H54 (cell line): ENCODE data around the gene SDS.
"Not testable (repeated sequence)": the region's sequence is repeated elsewhere in the genome, so short reads cannot be mapped to it uniquely, and the experiment has no call there.

ENCODE experiments used
- DNase-seq: peaks from one replicate; pipeline ENCODE4 v3.0.0; 2011; ENCODE audit warnings: low spot score, mixed read lengths; ENCODE audit not compliant: insufficient read length
- FAIRE-seq: peaks from 3 replicates; lab custom pipeline; 2011; peaks lifted over from hg19 to GRCh38; lab: Jason Lieb, UNC
- POLR2A ChIP-seq: IDR thresholded peaks from 2 replicates; pipeline ENCODE4 v1.6.1; 2011; ENCODE audit warnings: low read depth, mild to moderate bottlenecking, low read length

Gene SDS

DNA sequence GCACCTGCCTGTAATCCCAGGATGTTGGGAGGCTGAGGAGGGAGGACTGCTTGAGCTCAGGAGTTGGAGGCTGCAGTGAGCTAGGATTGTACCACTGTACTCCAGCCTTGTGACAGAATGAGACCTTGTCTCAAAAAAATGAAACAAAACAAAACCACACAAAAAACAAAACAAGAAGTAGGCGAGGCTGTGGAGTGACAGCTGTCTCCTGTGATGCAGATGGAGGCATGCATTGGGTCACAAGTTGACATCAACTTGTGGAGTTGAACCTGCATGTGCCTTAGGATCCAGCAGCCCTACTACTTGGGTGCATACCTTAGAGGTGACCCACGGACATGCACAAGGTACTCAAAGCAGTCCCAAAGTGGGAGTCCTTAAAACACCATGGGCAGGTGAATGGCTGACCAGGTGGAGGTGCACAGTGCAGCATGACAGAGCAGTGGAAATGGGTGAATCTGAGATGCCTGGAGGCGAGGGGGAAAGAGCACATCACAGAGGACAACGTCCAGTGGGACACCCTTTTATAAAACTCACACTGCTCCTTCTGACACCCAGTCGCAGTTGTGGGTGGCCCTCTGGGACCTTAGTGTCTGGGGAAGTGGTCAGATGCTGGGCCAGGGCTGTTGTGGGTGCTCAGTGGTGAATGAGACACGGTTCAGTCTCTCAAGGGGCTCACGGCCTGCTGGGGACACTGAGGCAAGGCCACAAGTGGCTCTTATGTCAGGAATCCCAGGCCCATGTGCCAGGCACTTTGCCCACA lies 32.6 kb downstream of the SDS start:
- DNase-seq: no peak
- FAIRE-seq: no peak
- TF ChIP-seq POLR2A: no peak

DNA sequence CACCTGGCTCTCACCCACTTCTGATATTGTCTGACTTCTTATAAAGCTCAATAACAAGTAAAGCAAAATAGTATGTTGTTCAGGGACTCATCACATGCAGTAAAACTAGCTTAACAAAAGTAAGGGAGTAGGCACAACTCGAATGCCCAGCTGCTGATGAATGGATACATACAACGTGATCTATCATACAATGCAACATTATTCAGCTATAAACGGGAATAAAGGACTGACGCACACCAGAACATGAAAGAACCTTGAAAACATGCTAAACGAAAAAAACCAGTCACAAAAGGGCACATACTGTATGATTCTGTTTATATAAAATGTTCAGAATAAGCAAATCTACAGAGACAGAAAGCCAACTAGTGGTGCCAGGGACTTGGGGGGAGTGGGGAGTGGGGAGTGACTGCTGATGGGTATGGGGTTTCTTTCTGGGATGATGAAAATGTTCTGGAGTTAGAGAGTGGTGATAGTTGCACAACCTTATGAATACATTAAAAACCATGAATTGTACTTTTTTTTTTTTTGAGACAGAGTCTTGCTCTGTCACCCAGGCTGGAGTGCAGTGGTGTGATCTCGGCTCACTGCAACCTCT lies 34.2 kb downstream of the SDS start:
- TF ChIP-seq POLR2A: no peak
- FAIRE-seq: no peak
- no peak for DNase-seq

GRCh38 chr12:113368331-113368730 lies 35.4 kb downstream of the SDS start:
- FAIRE-seq (no peak), DNase-seq (no peak)
- no peak for TF ChIP-seq POLR2A

- DNase-seq: no peak
- TF ChIP-seq POLR2A: no peak
- FAIRE-seq: no peak
Measured at GRCh38 chr12:113366827-113367226, 36.9 kb downstream of the SDS start.

- DNase-seq: no peak
- no peak for FAIRE-seq
- TF ChIP-seq POLR2A: no peak
Measured at GRCh38 chr12:113365639-113366395, 37.9 kb downstream of the SDS start.

DNA sequence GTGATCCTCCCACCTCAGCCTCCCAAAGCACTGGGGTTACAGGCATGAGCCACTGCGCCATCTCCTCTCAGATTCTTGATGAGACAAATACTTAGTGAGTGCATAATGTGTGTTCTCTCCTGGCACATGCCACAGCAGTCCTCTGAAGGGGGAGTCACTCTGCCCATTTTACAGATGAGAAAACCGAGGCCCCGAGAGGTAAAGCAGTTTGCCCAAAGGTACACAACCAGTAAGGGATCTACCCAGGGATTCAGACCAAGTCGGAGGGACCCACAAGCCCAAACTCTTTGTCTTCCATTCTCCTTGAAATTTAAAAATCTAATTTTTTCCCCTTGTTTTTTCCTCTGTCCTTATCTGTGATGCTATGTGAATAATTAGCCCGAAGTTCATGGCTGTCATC lies 39.0 kb downstream of the SDS start:
- no peak for TF ChIP-seq POLR2A

DNA sequence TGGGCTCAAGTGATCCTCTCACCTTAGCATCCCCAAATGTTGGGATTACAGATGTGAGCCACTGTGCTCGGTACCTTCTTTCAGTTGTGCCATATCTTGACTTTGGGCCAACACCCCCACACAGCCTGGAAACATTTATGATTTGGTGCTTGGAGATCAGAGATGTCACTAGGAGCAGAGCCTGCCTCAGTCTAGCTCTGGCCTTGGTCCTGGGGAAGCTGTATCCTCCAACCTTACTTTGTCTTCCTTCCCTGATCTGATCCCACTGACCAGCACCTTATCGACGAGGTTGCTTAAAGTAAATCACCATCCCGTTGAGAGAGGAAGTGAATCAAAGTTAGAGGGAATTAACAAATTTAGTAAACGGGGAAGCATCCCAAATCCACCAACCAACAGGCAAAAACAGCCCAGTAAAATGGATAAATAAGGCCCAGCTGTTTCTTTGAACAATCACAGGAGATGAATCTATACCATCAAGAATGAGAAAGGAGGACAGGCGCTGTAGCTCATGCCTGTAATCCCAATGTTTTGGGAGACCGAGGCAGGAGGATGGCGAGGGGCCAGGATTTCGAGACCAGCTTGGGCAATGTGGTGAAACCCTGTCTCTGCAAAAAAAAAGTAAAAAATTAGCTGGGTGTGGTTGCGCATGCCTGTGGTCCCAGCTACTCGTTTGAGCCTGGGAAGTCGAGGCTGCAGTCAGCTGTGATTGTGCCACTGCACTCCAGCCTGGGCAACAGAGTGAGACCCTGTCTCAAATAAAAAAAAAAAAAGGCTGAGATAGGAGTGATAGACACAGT lies 41.9 kb downstream of the SDS start:
- DNase-seq (no peak), FAIRE-seq (no peak)
- TF ChIP-seq POLR2A: no peak

More for the DNA sequence above, 39.0 kb downstream of the SDS start:
- DNase-seq (no peak), FAIRE-seq (no peak)

- no peak for FAIRE-seq
- DNase-seq: no peak
- TF ChIP-seq POLR2A: no peak
Measured at GRCh38 chr12:113359939-113360748, 43.5 kb downstream of the SDS start.

- no peak for TF ChIP-seq POLR2A
- FAIRE-seq (no peak), DNase-seq (no peak)
Measured at GRCh38 chr12:113359133-113359938, 44.4 kb downstream of the SDS start.

GRCh38 chr12:113358381-113359132 lies 45.1 kb downstream of the SDS start, which contains the start of gene PLBD2:
TSS of gene PLBD2 (plus strand) at chr12:113358587. CDS start at chr12:113358601, 14 bp downstream.
- FAIRE-seq (no peak), DNase-seq (peak; percentile 91)
- TF ChIP-seq POLR2A: peak; percentile 68

- FAIRE-seq, DNase-seq: not testable (repeated sequence)
Measured at GRCh38 chr12:113354192-113354591, 49.5 kb downstream of the SDS start.
